ENCODE results near the gene TAF11L2. TPM values are rescaled to one million over a fixed set of nuclear protein-coding genes. Genes with fewer than 3 reads are reported as not detected.
"Not testable (repeated sequence)": the region's sequence is repeated elsewhere in the genome, so short reads cannot be mapped to it uniquely, and the experiment has no call there.

TAF11L2 gene
- total RNA-seq (not detected), polyA plus RNA-seq (ENCODE audit: insufficient read depth, low read depth, low replicate concordance) (not detected)
- long read RNA-seq, donor 1, result 0 reads
- long read RNA-seq, donor 2, result 0 reads

DNA sequence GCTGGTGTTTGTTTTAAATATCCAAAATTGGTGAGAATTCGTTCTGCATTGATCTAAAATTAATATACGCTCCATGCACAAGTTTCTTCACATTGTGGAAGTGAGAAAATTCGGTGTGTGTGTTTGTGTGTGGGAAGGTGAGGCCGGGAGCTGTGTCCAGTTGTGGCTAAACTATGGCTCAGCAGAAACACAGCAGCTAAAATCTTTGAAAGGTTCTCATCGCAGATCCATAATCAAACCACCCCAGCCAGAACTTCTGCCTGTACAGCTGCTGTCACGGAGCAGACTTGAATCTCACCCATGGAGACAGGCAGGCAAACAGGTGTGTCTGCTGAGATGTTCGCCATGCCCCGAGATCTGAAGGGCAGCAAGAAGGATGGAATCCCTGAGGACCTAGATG is at the start of gene TAF11L2:
Gene TAF11L2, plus strand, starts transcription at position 301 of the 400 bp plus-strand sequence.
- DNase-seq; H3K4me1 ChIP-seq; H3K27me3 ChIP-seq; H3K27ac ChIP-seq; H3K36me3 ChIP-seq (ENCODE audit: low read depth, missing control alignments); H3K4me3 ChIP-seq; intact Hi-C loops (cut with DNase I; ENCODE audit: low total_unique reads); H3K9me3 ChIP-seq: not testable (repeated sequence)
- 85 to 89% methylated on average over 8 of the region's 8 CpGs for WGBS, 2 donors

DNA sequence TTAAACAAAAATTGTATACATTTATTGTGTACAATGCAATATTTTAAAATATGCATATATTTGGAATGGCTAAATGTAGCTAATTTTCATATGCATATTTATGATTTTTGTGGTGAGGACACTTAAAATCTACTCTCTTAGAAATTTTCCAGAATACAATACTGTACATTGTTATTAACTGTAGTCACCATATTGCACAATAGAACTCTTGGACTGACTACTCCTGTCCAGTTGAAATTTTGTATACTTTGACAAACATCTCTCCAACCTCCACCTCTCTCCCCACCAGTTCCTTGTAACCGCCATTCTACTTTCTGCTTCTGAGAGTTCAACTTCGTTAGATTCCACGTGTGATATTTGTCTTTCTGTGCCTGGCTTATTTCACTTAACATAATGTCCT is 49.2 kb upstream of the TAF11L2 start:
- Histone ChIP-seq H3K36me3 (ENCODE audit: low read depth, missing control alignments) (no peaks in the 10 kb centered on the region), H3K27ac (no peak overlapping the region), H3K27me3 (no peaks in the 10 kb centered on the region), H3K4me1 (no peaks in the 10 kb centered on the region), H3K4me3 (no peak overlapping the region), H3K9me3 (no peaks in the 10 kb centered on the region)
- TF ChIP-seq POLR2A (IDR thresholded peaks at IDR 0.05), result no peak
- TF ChIP-seq, protein P1, sequence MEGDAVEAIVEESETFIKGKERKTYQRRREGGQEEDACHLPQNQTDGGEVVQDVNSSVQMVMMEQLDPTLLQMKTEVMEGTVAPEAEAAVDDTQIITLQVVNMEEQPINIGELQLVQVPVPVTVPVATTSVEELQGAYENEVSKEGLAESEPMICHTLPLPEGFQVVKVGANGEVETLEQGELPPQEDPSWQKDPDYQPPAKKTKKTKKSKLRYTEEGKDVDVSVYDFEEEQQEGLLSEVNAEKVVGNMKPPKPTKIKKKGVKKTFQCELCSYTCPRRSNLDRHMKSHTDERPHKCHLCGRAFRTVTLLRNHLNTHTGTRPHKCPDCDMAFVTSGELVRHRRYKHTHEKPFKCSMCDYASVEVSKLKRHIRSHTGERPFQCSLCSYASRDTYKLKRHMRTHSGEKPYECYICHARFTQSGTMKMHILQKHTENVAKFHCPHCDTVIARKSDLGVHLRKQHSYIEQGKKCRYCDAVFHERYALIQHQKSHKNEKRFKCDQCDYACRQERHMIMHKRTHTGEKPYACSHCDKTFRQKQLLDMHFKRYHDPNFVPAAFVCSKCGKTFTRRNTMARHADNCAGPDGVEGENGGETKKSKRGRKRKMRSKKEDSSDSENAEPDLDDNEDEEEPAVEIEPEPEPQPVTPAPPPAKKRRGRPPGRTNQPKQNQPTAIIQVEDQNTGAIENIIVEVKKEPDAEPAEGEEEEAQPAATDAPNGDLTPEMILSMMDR (IDR thresholded peaks at IDR 0.05), result no peak
- 82 to 94% methylated on average over 3 of the region's 3 CpGs for WGBS, 2 donors
- intact Hi-C loops (cut with DNase I; ENCODE audit: low total_unique reads), result no loop called here
- DNase-seq, result no peak

- intact Hi-C loops (cut with DNase I; ENCODE audit: low total_unique reads), result no loop called here
Observed at GRCh38 chr5:17452936-17453335, 45.1 kb upstream of the TAF11L2 start.

GRCh38 chr5:17455942-17456341 is 42.1 kb upstream of the TAF11L2 start:
- no peaks in the 10 kb centered on the region for H3K27me3 ChIP-seq
- intact Hi-C loops (cut with DNase I; ENCODE audit: low total_unique reads), result no loop called here
- no peaks in the 10 kb centered on the region for H3K36me3 ChIP-seq (ENCODE audit: low read depth, missing control alignments)

More at GRCh38 chr5:17452936-17453335, 45.1 kb upstream of the TAF11L2 start:
- Histone ChIP-seq H3K4me3 (no peak overlapping the region), H3K9me3 (no peaks in the 10 kb centered on the region), H3K27ac (no peak overlapping the region), H3K4me1 (no peaks in the 10 kb centered on the region), H3K36me3 (ENCODE audit: low read depth, missing control alignments) (no peaks in the 10 kb centered on the region), H3K27me3 (no peaks in the 10 kb centered on the region)
- WGBS, 2 donors, result 70 to 74% methylated on average over 4 of the region's 4 CpGs
- no peak for DNase-seq
- TF ChIP-seq POLR2A (IDR thresholded peaks at IDR 0.05), result no peak
- TF ChIP-seq, protein P1 (IDR thresholded peaks at IDR 0.05), result no peak

GRCh38 chr5:17461793-17462192 is 36.2 kb upstream of the TAF11L2 start:
- intact Hi-C loops (cut with DNase I; ENCODE audit: low total_unique reads), result no loop called here
- TF ChIP-seq, protein P1 (IDR thresholded peaks at IDR 0.05), result no peak
- no peak for TF ChIP-seq POLR2A (IDR thresholded peaks at IDR 0.05)
- Histone ChIP-seq H3K27ac (no peak overlapping the region), H3K36me3 (ENCODE audit: low read depth, missing control alignments) (no peaks in the 10 kb centered on the region), H3K27me3 (no peaks in the 10 kb centered on the region), H3K4me1 (no peaks in the 10 kb centered on the region), H3K4me3 (no peak overlapping the region), H3K9me3 (no peaks in the 10 kb centered on the region)
- DNase-seq, result no peak
- WGBS, 2 donors, result 92 to 96% methylated on average over 6 of the region's 6 CpGs

More at GRCh38 chr5:17455942-17456341, 42.1 kb upstream of the TAF11L2 start:
- WGBS, 2 donors, result 66 to 69% methylated on average over 3 of the region's 3 CpGs
- H3K4me3 ChIP-seq, result no peak overlapping the region
- H3K9me3 ChIP-seq, result no peaks in the 10 kb centered on the region
- TF ChIP-seq, protein P1 (IDR thresholded peaks at IDR 0.05), result no peak
- TF ChIP-seq POLR2A (IDR thresholded peaks at IDR 0.05), result no peak
- no peaks in the 10 kb centered on the region for H3K4me1 ChIP-seq
- no peak overlapping the region for H3K27ac ChIP-seq
- no peak for DNase-seq
